ENCODE measurements around the gene PPFIA2. TPM values are rescaled to one million over a fixed set of nuclear protein-coding genes. Genes with fewer than 3 reads are reported as not detected.

Gene PPFIA2
- polyA plus RNA-seq, 1 donor, result 1.3 TPM

GRCh38 chr12:81440001-81440400, 319.1 kb downstream of the PPFIA2 start:
- no peak for DNase-seq

DNA sequence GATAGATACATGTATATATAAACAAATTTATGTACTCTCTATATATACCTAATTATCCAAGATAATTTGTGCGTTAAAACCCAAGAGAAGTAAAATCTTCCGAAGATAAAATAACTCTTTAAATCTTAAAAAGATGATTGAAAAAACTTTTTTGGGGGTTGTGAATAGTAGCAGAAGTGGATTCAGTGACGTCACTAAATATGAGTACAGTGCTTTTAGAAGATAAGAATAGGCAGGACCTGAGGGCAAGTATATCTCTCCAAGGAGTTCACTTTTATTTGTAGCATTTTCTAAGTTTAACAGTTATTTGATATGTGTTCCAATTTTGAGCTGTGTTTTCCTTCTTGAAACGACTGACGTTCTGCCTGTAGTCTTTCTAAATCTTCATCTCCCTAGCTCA, 319.8 kb downstream of the PPFIA2 start:
- DNase-seq, result no peak

- no peak for DNase-seq
Observed at GRCh38 chr12:81417056-81417455, 342.1 kb downstream of the PPFIA2 start.

- no peak for DNase-seq
Observed at GRCh38 chr12:81416571-81416970, 342.6 kb downstream of the PPFIA2 start.

GRCh38 chr12:81414441-81414840, 344.7 kb downstream of the PPFIA2 start:
- no peak for DNase-seq

DNA sequence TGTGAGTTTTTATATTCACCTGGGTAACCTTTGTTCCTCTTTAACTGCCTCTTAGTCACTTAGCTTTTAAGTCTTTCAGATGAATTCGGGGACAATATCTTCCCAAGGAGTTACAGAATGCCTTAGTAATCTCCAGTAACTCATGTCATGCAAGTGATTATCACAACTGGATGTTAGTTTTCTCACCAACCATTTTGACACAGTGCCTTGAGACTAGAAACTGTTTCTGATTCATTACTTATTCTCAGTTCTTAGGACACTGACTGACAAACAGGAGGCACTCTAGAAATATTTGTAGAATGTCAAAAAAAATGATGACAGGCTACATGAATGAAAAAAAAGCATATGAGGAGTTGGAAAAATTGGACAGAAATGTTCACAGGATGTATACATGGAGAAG, 346.2 kb downstream of the PPFIA2 start:
- DNase-seq, result no peak

DNA sequence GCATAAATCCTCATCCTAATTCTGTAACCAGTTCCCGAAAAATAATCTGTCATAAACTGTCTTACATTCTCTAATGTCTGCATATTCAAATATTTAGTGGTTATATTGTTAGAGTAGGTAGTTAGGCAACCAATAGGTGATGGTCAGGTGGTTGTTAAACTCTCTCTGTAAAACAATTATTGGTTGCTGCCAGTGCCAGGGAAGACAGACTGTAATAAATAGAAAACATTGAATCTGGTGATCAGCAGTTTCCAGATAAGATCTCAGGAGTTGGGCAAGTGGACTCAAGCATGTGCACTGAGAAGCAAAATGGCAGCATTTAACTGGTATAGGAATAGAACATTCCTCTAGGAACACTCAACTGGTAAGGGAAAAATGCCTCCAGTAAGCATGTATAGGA, 355.8 kb downstream of the PPFIA2 start:
- no peak for DNase-seq

GRCh38 chr12:81401241-81401640, 357.9 kb downstream of the PPFIA2 start:
- no peak for DNase-seq

- DNase-seq, result no peak
Observed at GRCh38 chr12:81400024-81400423, 359.1 kb downstream of the PPFIA2 start.

DNA sequence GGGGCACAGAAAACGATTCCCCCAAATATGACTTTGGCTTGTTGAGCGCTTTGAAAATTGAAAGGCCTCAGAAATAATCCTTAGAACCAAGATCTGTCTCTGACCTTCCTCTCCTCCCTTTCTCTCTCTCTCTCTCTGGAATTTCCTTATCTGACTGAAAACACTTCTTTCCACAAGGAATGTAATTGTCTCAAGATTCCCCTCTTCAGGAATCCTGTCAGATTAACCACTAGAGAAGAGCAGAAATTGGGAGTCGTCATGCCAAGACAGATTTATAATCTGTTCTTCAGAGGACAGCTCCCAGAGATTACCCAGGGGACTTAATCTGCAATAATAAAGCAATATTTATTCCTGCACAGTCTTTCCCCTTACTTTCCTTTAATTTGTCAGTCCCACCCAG, 363.7 kb downstream of the PPFIA2 start:
- no peak for DNase-seq

GRCh38 chr12:81389550-81390099, 369.5 kb downstream of the PPFIA2 start:
- no peak for DNase-seq

DNA sequence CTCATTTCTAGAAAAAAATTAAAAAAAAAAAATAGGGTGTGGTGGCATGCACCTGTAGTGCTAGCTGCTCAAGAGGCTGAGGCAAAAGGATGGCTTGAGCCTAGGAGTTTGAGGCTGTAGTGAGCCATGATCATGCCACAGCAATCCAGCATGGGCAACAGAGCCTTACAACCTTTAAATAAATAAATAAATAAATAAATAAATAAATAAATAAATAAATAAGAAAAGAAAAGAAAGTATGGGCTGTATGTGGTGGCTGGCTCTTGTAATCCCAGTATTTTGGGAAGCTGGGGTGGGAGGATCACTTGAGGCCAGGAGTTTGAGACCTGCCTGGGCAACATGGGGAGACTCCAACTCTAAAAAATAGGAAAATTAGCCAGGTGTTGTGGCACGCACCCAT, 373.0 kb downstream of the PPFIA2 start:
- no peak for DNase-seq

- no peak for DNase-seq
Observed at GRCh38 chr12:81381951-81382350, 377.2 kb downstream of the PPFIA2 start.

DNA sequence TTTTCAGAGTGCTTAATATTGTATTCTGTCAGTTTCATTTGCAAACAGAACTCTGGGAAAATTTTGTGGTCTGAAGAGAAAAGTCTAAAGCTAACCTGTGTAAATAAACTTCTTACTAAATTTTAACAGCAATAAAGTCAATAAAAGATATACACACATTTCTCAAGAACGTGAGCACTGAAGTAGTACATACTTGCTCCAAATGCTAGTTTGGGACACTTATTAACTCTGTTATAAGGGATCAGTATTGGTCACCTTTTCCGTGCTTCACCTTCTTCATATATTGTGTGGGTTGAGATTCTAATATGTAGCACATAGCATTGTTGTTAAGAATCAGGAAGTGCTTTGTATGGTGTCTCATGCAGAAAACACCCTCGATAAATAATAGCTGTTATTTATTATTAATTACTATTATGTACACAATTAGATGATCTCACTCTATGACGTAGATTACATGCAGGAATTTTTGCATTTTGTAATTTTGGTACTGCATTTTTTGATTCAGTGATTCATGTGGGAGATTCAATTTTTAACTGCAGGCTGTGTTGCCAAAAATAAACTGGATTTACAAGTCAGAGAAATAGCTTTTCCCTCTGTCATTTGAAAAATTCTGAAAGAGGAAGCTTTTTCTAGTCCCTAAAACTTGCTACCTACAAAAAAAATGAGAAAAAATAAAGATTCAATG, 380.4 kb downstream of the PPFIA2 start:
- DNase-seq, result no peak

DNA sequence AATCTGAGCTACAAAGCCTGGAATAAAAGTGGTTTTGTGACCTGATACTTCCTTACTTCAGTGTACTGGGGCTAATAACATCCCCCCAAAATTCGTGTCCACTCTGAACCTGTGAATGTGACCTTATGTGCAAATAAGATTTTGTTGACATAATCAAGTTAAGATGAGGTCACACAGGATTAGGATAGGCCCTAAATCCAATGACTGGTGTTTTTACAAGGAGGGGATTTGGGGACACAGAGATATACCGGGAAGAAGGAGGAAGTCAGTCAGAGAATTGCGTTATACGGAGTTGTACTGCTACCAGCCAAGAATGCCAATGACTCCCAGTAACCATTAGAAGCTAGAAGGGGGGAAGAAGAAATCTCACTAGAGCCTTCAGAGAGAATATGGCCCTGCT, 381.4 kb downstream of the PPFIA2 start:
- DNase-seq, result no peak

DNA sequence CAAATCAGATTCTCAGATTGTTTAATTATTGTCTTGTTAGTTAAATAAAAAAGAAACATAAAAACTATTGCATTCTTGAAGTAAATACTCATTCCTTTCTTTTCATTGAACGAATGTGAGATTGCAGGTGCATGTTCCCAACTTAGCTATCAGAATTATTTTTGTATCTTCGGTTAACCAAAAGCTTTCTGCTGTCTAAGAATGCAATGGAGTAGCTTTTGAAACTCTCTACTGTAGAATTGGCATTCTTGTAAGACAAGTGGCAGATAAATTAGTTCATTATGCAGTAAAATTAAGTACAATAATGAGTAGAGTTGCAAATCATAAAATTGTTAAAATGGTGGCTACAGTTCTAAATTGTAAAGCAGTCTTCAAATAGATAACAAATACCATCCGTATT, 383.2 kb downstream of the PPFIA2 start:
- DNase-seq, result no peak

- no peak for DNase-seq
Observed at GRCh38 chr12:81370456-81370855, 388.7 kb downstream of the PPFIA2 start.

DNA sequence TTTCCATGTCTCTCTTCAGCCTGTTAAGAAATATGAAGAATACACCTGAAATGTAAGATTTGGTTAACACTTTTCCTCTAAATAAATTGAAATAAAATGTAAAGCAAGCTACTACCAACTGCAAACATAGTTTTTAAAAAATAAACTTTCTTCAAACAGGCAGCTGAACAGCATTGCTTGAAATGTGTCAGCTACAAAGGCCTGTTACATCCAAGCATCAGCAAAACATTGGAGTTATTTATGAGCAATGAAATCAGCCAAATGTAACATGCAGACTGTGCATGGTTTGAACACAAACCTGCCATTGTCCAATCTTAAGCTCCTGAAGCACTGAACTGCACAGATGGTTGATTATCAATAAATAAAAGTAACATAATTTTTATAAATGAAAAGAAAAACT, 390.0 kb downstream of the PPFIA2 start:
- DNase-seq, result no peak

DNA sequence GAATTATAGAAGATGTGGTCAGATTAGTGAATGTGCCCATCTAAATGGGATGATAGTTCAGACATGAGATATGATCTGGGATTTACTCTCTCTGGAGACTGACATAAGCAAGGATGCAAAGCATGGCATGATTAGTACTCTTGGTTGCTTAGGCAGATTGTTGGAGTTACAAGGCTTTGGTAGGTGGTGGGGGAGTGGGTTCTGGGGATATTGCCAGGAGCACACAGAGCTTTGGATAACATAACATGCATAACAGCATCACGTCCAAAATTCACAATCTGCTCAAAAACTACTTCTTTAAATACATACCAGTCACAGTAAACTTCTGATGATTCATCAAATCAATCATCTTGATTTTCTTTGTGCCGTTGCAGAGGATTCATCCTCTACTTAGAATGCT, 393.9 kb downstream of the PPFIA2 start:
- DNase-seq, result no peak

- DNase-seq, result no peak
Observed at GRCh38 chr12:81360916-81361315, 398.2 kb downstream of the PPFIA2 start.

- DNase-seq, result no peak
Observed at GRCh38 chr12:81359736-81360135, 399.4 kb downstream of the PPFIA2 start.

- DNase-seq, result no peak
Observed at GRCh38 chr12:81354327-81354932, 404.7 kb downstream of the PPFIA2 start.

DNA sequence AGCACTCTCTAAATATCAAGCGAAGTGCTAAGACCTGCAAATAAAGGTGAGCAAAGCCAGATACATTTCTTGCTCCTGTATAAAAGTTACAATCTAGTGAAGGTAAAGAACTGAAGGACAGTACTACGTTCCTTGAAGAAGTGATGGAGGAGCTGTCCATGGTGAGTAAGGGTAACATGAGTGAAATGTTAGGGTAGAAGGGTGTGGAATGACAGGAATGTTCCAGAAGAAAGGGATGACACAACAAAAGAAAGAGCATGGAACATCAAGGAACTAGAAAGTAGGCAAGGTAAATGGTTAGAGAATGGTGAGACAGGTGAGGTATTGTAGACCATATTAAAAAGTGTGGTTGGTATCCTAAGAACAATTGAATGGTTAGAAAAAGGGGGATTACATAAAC, 408.8 kb downstream of the PPFIA2 start:
- DNase-seq, result no peak

GRCh38 chr12:81347404-81347803, 411.7 kb downstream of the PPFIA2 start:
- DNase-seq, result no peak
